Stomach (tissue), 4 donors: ENCODE measurements around the gene TBX15.

Experiments used
- POLR2A ChIP-seq, 4 donors: fragments of 450-650 bp; IDR thresholded peaks; one replicate each; pipeline ENCODE4 v1.6.1; 2016; ENCODE audit warnings: antibody characterized with exemption in 4 of 4, control low read depth in 2 of 4, mild to moderate bottlenecking in 1 of 4, moderate library complexity in 1 of 4
- TF ChIP-seq, protein P1 (sequence below), 7 experiments: fragments of 450-650 bp in 4 of 7; fragments of 200-600 bp in 3 of 7; sonication (generic) in 3 of 7; IDR thresholded peaks; one replicate each; pipeline ENCODE4 v1.5.1; 2016 to 2019; ENCODE audit warnings: antibody characterized with exemption in 7 of 7, control low read depth in 2 of 7, mild to moderate bottlenecking in 1 of 7

DNA sequence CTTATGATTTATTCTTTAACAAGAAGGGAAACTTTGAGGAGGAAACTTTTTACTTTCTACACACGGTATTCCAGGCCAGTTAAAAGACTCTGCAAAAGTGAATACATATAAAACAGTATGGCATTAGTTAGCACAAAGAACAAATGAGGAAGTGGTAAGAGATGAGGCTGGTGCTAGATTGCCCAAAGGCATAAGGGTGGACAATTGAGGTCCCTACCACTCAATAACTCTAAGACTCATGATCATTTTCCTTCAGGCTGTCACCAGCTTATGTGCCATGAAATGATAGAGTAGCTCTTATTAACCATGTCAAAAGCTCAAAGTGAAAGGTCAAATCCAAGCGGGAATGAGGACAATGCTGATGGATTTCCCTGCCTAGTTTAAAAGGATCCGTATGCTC, 124.5 kb downstream of the TBX15 start:
- TF ChIP-seq, protein P1, sequence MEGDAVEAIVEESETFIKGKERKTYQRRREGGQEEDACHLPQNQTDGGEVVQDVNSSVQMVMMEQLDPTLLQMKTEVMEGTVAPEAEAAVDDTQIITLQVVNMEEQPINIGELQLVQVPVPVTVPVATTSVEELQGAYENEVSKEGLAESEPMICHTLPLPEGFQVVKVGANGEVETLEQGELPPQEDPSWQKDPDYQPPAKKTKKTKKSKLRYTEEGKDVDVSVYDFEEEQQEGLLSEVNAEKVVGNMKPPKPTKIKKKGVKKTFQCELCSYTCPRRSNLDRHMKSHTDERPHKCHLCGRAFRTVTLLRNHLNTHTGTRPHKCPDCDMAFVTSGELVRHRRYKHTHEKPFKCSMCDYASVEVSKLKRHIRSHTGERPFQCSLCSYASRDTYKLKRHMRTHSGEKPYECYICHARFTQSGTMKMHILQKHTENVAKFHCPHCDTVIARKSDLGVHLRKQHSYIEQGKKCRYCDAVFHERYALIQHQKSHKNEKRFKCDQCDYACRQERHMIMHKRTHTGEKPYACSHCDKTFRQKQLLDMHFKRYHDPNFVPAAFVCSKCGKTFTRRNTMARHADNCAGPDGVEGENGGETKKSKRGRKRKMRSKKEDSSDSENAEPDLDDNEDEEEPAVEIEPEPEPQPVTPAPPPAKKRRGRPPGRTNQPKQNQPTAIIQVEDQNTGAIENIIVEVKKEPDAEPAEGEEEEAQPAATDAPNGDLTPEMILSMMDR (IDR thresholded peaks at IDR 0.05), result no peak
- TF ChIP-seq POLR2A (IDR thresholded peaks at IDR 0.05), result no peak
